Ramos (cell line): Measurements from ENCODE around the gene SLC13A3.

Source experiments
- in situ Hi-C: fragments of 300-500 bp; cut with MboI; formaldehyde crosslinking; loops from one replicate; pipeline ENCODE4 v1.14.3; 2022; ENCODE audit warnings: low sequenced_read_pairs; ENCODE audit not compliant: unreplicated experiment

Gene SLC13A3

GRCh38 chr20:46587986-46588385 lies 63.3 kb downstream of the SLC13A3 start:
- in situ Hi-C loops: no loop called here

GRCh38 chr20:46586724-46587123 lies 64.5 kb downstream of the SLC13A3 start:
- in situ Hi-C loops: no loop called here

- in situ Hi-C loops: no loop called here
These were observed 66.8 kb downstream of the SLC13A3 start for GRCh38 chr20:46584508-46584907.

GRCh38 chr20:46583411-46584214 lies 67.6 kb downstream of the SLC13A3 start:
- in situ Hi-C loops: no loop called here

GRCh38 chr20:46582648-46583047 lies 68.6 kb downstream of the SLC13A3 start:
- in situ Hi-C loops: no loop called here

- in situ Hi-C loops: no loop called here
These were observed 69.9 kb downstream of the SLC13A3 start for GRCh38 chr20:46581391-46581790.

GRCh38 chr20:46580613-46581205 lies 70.5 kb downstream of the SLC13A3 start:
- in situ Hi-C loops: no loop called here

GRCh38 chr20:46578745-46579144 lies 72.5 kb downstream of the SLC13A3 start:
- in situ Hi-C loops: no loop called here

- in situ Hi-C loops: no loop called here
These were observed 74.4 kb downstream of the SLC13A3 start for GRCh38 chr20:46576774-46577395.

- in situ Hi-C loops: no loop called here
These were observed 75.3 kb downstream of the SLC13A3 start for GRCh38 chr20:46575937-46576461.

GRCh38 chr20:46575394-46575793 lies 75.9 kb downstream of the SLC13A3 start:
- in situ Hi-C loops: no loop called here

- in situ Hi-C loops: no loop called here
These were observed 77.3 kb downstream of the SLC13A3 start for GRCh38 chr20:46573788-46574584.

GRCh38 chr20:46573234-46573633 lies 78.0 kb downstream of the SLC13A3 start:
- in situ Hi-C loops: no loop called here

- in situ Hi-C loops: no loop called here
These were observed 78.5 kb downstream of the SLC13A3 start for GRCh38 chr20:46572790-46573189.

- in situ Hi-C loops: no loop called here
These were observed 79.1 kb downstream of the SLC13A3 start for GRCh38 chr20:46572153-46572552.

- in situ Hi-C loops: no loop called here
These were observed 79.8 kb downstream of the SLC13A3 start for GRCh38 chr20:46571418-46571817.

- in situ Hi-C loops: no loop called here
These were observed 80.3 kb downstream of the SLC13A3 start for GRCh38 chr20:46570956-46571355.

- in situ Hi-C loops: no loop called here
These were observed 81.3 kb downstream of the SLC13A3 start for GRCh38 chr20:46569961-46570360.

GRCh38 chr20:46568570-46569129 lies 82.6 kb downstream of the SLC13A3 start:
- in situ Hi-C loops: no loop called here

- in situ Hi-C loops: no loop called here
These were observed 85.1 kb downstream of the SLC13A3 start for GRCh38 chr20:46566125-46566524.
